Measurements from ENCODE around the gene REST. TPM values are rescaled to one million over a fixed set of nuclear protein-coding genes. Genes with fewer than 3 reads are reported as not detected.
"Not testable (repeated sequence)": the region's sequence is repeated elsewhere in the genome, so short reads cannot be mapped to it uniquely, and the experiment has no call there.

The REST gene
- total RNA-seq, 8 experiments from 2014 or later, result 7.1 to 45.6 (median 19.0) TPM

DNA sequence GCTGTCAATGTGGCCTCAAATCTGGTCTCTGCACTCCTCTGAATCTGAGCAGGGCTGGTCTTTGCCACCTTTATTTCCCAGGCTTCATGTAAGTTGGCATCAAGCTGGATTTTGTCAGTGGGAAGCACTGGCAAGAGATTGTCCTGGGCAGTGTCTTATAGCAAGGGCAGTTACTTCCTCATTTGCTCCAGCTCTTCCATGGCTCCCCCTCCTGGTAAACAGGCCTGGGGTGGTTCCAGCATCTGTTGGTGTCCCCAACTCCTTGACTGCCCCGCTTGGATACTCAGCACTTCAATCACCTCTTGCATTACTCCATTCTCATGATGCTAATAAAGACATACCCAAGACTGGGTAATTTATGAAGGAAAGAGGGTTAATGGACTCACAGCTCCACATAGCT, 15.0 kb upstream of the REST start:
- in situ Hi-C loops (cut with MboI; ENCODE audit: low pct_unique_long_range_greater_than_20kb in 2 of 9, low sequenced_read_pairs in 9 of 9, unreplicated experiment in 9 of 9), result no loop called here
- 33 to 100% (median 73%) methylated on average over 1 of the region's 1 CpG; no CpG with 5 or more reads in 5 of the 10 experiments for WGBS, 10 experiments
- H3K4me1 ChIP-seq (replicated peaks in 1 of 2), result no peaks in the 10 kb centered on the region
- ATAC-seq (replicated peaks in 6 of 8), result no peak
- H3K27ac ChIP-seq, result no peak overlapping the region
- H3K4me3 ChIP-seq, result no peak overlapping the region

DNA sequence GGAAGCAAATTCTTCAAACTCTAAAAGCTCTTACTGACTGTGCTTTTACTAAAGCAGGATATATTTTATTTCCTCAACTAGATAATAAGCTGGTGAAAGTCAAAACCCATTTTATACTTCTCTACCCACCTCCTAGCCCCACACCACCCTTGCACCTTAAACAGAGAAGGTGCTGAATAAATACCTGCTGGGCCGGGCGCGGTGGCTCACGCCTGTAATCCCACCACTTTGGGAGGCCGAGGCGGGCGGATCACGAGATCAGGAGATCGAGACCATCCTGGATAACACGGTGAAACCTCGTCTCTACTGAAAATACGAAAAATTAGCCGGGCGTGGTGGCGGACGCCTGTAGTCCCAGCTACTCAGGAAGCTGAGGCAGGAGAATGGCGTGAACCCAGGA, 9.9 kb upstream of the REST start:
- H3K4me3 ChIP-seq; H3K27ac ChIP-seq; H3K4me1 ChIP-seq (replicated peaks in 1 of 2); ATAC-seq (replicated peaks in 6 of 8); in situ Hi-C loops (cut with MboI; ENCODE audit: low pct_unique_long_range_greater_than_20kb in 2 of 9, low sequenced_read_pairs in 9 of 9, unreplicated experiment in 9 of 9): not testable (repeated sequence)
- WGBS, 10 experiments, result 40 to 100% (median 98%) methylated on average over 1 to 14 of the region's 17 CpGs; no CpG with 5 or more reads in 7 of the 10 experiments

DNA sequence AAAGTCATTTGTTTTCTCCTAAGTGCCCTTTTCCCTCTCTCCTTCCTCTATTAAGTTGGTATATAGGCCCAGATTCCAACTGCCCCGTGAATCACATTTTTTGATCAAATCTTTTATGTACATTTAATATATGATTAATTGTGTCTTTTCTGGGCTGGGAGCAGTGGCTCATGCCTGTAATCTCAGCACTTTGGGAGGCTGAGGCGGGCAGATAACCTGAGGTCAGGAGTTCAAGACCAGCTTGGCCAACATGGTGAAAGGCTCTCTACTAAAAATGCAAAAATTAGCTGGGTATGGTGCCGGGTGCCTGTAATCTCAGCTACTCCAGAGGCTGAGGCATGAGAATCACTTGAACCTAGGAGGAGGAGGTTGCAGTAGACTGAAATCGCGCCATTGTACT, 7.5 kb upstream of the REST start:
- ATAC-seq (replicated peaks in 6 of 8), result not testable (repeated sequence)

DNA sequence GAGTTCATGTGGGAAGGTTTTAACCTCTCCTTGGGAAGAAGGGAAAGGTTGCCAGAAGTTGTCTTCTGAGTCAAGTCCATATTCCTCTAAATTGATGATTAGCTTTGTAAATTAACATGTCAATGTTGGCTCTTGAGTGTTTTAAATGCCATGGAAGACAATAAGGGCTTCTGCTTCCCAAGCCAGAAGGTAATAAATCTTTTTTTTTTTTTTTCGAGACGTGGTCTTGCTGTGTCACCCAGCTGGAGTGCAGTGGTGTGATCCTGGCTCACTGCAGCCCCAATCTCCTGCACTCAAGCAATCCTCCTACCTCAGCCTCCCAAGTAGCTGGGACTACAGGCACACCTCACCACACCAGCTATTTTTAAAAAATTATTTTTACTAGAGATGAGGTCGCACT, 5.0 kb upstream of the REST start:
- no peak overlapping the region for H3K4me3 ChIP-seq
- no peaks in the 10 kb centered on the region for H3K4me1 ChIP-seq (replicated peaks in 1 of 2)
- WGBS, 10 experiments, result 33 to 100% (median 50%) methylated on average over 1 to 3 of the region's 3 CpGs; no CpG with 5 or more reads in 5 of the 10 experiments
- H3K27ac ChIP-seq, result no peak overlapping the region
- no peak for ATAC-seq (replicated peaks in 6 of 8)
- in situ Hi-C loops (cut with MboI; ENCODE audit: low pct_unique_long_range_greater_than_20kb in 2 of 9, low sequenced_read_pairs in 9 of 9, unreplicated experiment in 9 of 9), result no loop called here

More for the DNA sequence above, 7.5 kb upstream of the REST start:
- H3K27ac ChIP-seq; H3K4me1 ChIP-seq (replicated peaks in 1 of 2); in situ Hi-C loops (cut with MboI; ENCODE audit: low pct_unique_long_range_greater_than_20kb in 2 of 9, low sequenced_read_pairs in 9 of 9, unreplicated experiment in 9 of 9); H3K4me3 ChIP-seq: not testable (repeated sequence)
- WGBS, 10 experiments, result 60 to 100% (median 85%) methylated on average over 1 to 5 of the region's 5 CpGs; no CpG with 5 or more reads in 3 of the 10 experiments

DNA sequence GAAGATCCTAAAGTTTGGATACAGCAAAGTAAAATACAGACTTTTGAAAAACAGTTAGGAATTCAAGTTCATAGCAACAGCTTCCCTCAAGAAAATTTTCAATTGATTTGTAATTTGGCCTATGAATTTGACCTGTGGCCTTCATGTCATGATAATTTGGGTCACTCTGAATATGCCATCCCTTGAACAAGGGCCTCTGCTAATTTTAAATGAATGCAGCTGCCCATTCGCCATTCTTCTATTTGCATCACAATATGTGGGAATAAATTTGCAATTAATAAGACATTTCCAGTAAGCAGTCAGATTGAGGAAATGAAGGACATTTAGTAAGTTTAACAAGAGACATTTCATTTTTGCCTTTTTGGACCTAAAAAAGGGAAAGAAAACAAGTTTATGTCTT, 1.9 kb upstream of the REST start:
- no peak overlapping the region for H3K4me3 ChIP-seq
- H3K4me1 ChIP-seq (replicated peaks in 1 of 2), result peaks cover 0 to 4% of the 10 kb centered on the region in 2 donors
- ATAC-seq (replicated peaks in 6 of 8), result no peak
- WGBS, 10 experiments, result 0 to 50% (median 14%) methylated on average over 1 of the region's 1 CpG; no CpG with 5 or more reads in 1 of the 10 experiments
- in situ Hi-C loops (cut with MboI; ENCODE audit: low pct_unique_long_range_greater_than_20kb in 2 of 9, low sequenced_read_pairs in 9 of 9, unreplicated experiment in 9 of 9), result no loop called here
- H3K27ac ChIP-seq, result no peak overlapping the region

DNA sequence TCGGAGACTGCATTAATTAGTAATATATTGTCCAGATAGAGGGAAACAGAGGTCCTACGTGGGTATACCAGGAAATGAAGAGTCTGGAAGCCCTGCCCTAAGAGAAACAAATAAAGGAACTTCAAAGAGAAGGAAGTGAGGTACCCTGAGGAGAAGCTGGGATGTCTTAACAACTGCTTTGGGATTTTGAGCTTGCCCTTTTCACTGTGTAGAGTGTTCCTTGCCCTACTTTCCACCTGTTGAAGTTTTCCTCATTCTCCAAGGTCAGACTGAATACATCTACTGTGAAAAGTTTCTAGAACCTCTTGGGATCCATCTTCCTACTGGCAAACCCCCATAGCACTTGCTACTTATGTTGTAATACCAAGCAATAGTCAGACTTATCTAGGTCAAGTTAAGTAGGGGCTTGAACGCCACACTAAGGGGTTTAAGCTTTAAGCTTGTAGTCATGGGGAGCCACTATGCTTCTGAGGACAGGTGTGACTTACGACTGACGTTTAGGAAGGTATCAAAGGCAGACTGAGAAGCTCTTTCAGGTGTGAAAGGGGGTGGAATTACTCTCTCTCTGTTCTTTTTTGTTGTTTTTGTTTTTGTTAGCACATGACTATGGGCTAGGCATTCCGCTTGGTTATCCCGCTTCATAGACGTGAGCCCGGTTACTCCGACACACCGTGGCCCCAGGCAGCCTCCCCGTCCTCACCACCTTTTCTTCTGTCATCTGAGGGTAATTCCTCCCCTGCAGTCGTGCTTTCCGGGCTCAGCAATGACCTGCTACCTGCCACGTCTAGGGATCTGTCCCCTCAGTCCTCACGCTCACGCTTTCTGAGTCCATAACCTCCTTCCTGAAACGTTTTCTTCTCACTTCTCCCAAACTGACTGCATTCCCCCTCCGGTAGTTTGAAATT, 959 bp upstream of the REST start:
- WGBS, 10 experiments, result 0 to 51% (median 20%) methylated on average over 1 to 16 of the region's 19 CpGs; no CpG with 5 or more reads in 1 of the 10 experiments
- H3K27ac ChIP-seq, result no peak overlapping the region
- in situ Hi-C loops (cut with MboI; ENCODE audit: low pct_unique_long_range_greater_than_20kb in 2 of 9, low sequenced_read_pairs in 9 of 9, unreplicated experiment in 9 of 9), result no loop called here

DNA sequence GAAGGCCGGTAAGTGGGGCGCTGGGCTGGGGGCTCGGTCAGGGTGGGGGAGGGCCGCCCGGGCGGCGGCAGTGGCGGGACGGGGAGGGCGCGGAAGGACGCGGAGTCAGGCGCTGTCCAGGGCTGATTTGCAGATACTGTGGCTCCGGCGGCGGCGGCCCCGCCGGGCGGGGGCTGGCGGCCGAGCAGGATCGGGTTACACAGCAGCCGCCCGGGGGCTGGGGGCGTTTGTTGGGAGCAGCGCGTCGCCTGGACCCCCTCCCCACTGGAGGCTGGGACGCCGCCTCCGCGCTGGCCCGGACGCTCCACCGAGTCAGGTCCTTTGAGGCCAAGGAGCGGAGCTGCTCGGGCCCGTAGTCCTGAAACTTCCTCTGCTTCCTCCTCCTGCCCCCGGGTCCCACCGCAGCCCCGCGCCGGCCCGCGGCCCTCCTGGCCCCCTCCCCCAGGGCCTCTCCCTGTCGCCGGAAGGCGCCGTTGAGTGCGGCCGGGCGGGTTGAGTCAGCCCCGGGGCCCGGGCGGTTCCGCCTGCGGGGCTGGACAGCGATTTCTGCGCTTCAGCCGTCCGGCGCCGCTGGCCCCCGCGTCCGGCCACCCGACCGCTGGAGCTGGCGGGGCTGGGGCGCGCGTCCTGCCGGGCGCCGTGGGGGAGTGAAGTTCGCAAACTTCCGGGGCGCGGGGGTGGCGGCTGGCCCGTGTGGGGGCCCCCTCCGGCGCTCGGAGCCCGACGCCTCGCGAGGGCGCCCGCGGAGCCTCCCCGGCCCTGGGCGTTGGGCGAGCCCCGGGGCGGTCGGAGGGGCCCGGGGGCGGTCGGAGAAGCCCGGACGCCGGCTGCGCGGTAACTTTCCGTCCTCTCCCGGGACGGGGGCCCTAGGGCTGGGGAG, 746 bp downstream of the REST start:
- H3K27ac ChIP-seq, result peak overlapping the region; percentile 40 to 77
- ATAC-seq (replicated peaks in 6 of 8), result peak; percentile 52 to 73 (median 66)
- H3K4me1 ChIP-seq (replicated peaks in 1 of 2), result peaks cover 0 to 9% of the 10 kb centered on the region in 2 donors
- in situ Hi-C loops (cut with MboI; ENCODE audit: low pct_unique_long_range_greater_than_20kb in 2 of 9, low sequenced_read_pairs in 9 of 9, unreplicated experiment in 9 of 9), result no loop called here
- peak overlapping the region; percentile 68 to 93 (median 89) for H3K4me3 ChIP-seq
- no CpG with 5 or more reads among the region's 110 CpGs for WGBS, 10 experiments

More for the DNA sequence above, 959 bp upstream of the REST start:
- Histone ChIP-seq H3K4me3 (peak overlapping the region in 4 of 5 donors; percentile 68 to 93 (median 90)), H3K4me1 (replicated peaks in 1 of 2) (peaks cover 0 to 9% of the 10 kb centered on the region in 2 donors)
- ATAC-seq (replicated peaks in 6 of 8), result peak in 1 of 8 experiments; percentile 0

DNA sequence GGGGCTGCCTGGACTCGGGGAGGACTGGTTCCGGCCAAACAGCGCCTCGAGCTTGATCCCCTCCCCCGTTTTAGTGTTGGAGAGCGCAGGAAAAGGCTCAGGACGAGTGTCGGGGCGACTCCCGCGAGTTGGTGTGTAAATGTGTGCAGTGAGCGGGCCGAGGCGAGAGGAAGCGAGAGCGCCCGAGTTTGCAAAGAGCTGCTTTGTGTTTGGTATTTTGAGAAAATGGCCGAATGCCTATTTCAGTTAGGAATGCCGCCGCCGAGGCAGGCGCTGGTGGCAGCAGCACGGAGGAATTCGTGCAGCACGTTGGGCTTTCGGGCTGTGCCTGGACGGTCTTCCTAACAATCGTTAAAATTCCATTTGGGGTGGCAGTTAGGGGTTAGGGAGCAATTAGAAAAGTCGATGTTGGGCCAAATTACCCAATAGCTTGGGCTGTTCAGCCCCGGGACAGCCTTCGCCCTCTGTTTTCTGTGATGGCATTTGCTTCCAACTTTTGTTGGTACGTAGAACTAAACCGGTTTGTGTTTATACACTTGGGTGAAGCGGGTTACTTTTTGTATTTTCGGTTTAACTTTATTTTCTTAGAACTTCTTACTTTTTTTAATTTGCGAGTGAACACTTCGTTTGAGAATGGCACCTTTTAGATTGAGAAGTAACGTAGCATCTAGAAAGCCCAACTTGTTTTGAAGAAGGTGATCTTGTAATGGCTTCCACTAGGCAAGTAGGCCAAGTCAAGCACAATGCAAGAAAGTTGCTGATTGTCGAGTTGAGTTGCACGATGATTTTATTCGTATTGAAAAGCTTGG, 1.6 kb downstream of the REST start:
- peaks cover 0 to 9% of the 10 kb centered on the region in 2 donors for H3K4me1 ChIP-seq (replicated peaks in 1 of 2)
- peak overlapping the region; percentile 68 to 93 (median 89) for H3K4me3 ChIP-seq
- peak; percentile 1 to 23 (median 8) for ATAC-seq (replicated peaks in 6 of 8)
- 0 to 12% (median 3%) methylated on average over 2 to 22 of the region's 41 CpGs for WGBS, 10 experiments
- in situ Hi-C loops (cut with MboI; ENCODE audit: low pct_unique_long_range_greater_than_20kb in 2 of 9, low sequenced_read_pairs in 9 of 9, unreplicated experiment in 9 of 9), result no loop called here
- peak overlapping the region; percentile 40 to 77 for H3K27ac ChIP-seq

DNA sequence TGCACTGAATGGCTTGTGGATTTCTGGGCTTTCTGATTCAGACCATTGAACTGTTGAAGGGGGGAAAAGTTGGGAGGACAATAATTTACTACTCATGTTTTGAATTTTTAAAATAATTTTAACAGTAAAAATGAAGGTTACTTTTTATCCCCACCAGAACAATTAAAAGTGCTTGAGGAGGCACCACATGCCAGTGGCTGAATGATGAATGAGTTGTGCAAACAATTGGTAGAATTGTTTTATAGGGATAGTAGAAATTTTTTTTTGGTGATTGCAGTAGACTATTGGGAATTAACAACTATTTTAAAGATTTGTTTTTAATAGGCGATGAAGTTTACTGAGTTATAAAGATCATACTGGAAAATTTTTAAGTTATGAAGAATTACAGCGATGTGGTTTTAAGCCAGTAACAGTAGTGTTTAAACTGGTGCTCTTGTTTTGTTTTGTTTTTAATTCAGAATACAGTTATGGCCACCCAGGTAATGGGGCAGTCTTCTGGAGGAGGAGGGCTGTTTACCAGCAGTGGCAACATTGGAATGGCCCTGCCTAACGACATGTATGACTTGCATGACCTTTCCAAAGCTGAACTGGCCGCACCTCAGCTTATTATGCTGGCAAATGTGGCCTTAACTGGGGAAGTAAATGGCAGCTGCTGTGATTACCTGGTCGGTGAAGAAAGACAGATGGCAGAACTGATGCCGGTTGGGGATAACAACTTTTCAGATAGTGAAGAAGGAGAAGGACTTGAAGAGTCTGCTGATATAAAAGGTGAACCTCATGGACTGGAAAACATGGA, 2.7 kb downstream of the REST start:
- peaks cover 0 to 9% of the 10 kb centered on the region in 2 donors for H3K4me1 ChIP-seq (replicated peaks in 1 of 2)
- no peak overlapping the region for H3K27ac ChIP-seq
- WGBS, 10 experiments, result 28 to 87% (median 64%) methylated on average over 2 to 6 of the region's 6 CpGs
- in situ Hi-C loops (cut with MboI; ENCODE audit: low pct_unique_long_range_greater_than_20kb in 2 of 9, low sequenced_read_pairs in 9 of 9, unreplicated experiment in 9 of 9), result no loop called here
- no peak for ATAC-seq (replicated peaks in 6 of 8)
- H3K4me3 ChIP-seq, result peak overlapping the region in 4 of 5 donors; percentile 68 to 93 (median 90)

DNA sequence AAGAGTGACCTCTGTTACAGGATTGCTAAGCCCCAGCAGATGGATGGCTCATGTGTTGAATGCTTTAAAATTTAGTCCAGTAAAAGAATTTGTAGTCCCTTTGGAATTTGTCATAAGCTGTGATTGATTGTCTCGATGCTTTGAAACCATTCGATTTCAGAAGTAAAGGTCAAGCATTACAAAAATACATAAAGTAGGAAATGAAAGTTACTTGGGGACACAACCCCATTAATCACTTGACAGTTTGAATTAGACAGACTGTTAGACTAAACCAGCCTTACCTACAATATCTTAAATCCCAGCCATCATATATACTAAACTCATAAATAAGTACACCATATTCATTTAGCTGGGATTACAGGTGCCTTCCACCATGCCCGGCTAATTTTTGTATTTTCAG, 6.6 kb downstream of the REST start:
- H3K4me3 ChIP-seq, result no peak overlapping the region
- peaks cover 0 to 9% of the 10 kb centered on the region in 2 donors for H3K4me1 ChIP-seq (replicated peaks in 1 of 2)
- in situ Hi-C loops (cut with MboI; ENCODE audit: low pct_unique_long_range_greater_than_20kb in 2 of 9, low sequenced_read_pairs in 9 of 9, unreplicated experiment in 9 of 9), result no loop called here
- no peak overlapping the region for H3K27ac ChIP-seq
- WGBS, 10 experiments, result 55 to 100% (median 90%) methylated on average over 1 to 3 of the region's 3 CpGs; no CpG with 5 or more reads in 2 of the 10 experiments
- ATAC-seq (replicated peaks in 6 of 8), result no peak

DNA sequence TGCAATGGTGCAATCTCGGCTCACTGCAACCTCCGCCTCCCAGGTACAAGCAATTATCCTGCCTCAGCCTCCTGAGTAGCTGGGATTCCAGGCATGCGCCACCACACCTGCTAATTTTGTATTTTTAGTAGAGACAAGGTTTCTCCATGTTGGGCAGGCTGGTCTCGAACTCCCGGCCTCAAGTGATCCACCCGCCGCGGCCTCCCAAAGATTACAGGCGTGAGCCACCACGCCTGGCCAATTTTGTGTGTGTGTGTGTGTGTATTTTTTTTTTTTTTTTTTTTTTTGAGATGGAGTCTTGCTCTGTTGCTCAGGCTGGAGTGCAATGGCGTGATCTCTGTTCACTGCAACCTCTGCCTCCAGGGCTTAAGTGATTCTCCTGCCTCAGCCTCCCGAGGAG, 7.3 kb downstream of the REST start:
- ATAC-seq (replicated peaks in 6 of 8); in situ Hi-C loops (cut with MboI; ENCODE audit: low pct_unique_long_range_greater_than_20kb in 2 of 9, low sequenced_read_pairs in 9 of 9, unreplicated experiment in 9 of 9); H3K27ac ChIP-seq; H3K4me1 ChIP-seq (replicated peaks in 1 of 2); H3K4me3 ChIP-seq: not testable (repeated sequence)
- 83 to 100% (median 90%) methylated on average over 1 to 5 of the region's 12 CpGs; no CpG with 5 or more reads in 3 of the 10 experiments for WGBS, 10 experiments

DNA sequence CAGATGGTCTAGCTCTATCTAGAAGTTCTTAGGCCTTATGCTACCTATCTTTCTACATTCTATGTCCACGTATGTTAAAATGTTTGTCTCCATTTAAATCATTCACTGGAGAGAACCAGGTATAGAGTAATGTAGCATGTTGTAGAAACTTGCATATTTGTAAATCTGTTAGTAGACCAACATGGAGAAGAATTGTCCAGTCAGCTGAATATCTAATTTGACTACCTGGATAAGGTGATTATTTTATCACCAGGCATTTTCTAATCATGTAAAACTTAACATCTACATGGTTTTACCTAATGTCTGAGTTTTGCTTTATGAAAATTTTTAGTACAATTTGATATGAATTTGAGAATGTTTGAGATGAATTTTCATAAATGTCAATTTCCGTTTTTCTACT, 19.5 kb downstream of the REST start:
- H3K27ac ChIP-seq, result no peak overlapping the region
- WGBS, 10 experiments, result 0 to 100% (median 78%) methylated on average over 1 to 2 of the region's 2 CpGs; no CpG with 5 or more reads in 2 of the 10 experiments
- in situ Hi-C loops (cut with MboI; ENCODE audit: low pct_unique_long_range_greater_than_20kb in 2 of 9, low sequenced_read_pairs in 9 of 9, unreplicated experiment in 9 of 9), result no loop called here
- H3K4me3 ChIP-seq, result no peak overlapping the region
- no peaks in the 10 kb centered on the region for H3K4me1 ChIP-seq (replicated peaks in 1 of 2)
- no peak for ATAC-seq (replicated peaks in 6 of 8)

Measured in motor neuron (in vitro differentiated cells).